ENCODE data around the gene SLFN14. TPM values are rescaled to one million over a fixed set of nuclear protein-coding genes. Genes with fewer than 3 reads are reported as not detected.

The SLFN14 gene
- 0.05 and 0.10 TPM in 2 replicates for total RNA-seq

- Mint-ChIP-seq H3K4me1 (ENCODE audit: low read depth) (peaks cover 4% of the 10 kb centered on the region), H3K27me3 (ENCODE audit: insufficient read depth) (peaks cover 14% of the 10 kb centered on the region), H3K9me3 (no peaks in the 10 kb centered on the region), H3K27ac (peak within 1 kb of the TSS; percentile 67), H3K36me3 (ENCODE audit: low read depth) (no peaks in the 10 kb centered on the region), H3K4me3 (no peak within 1 kb of the TSS)
- intact Hi-C loops (cut with micrococcal nuclease) = no loop called here
- no peak for DNase-seq (ENCODE audit: low spot score)
Observed at GRCh38 chr17:35560703-35561102, at the start of gene SLFN14. TSS of gene SLFN14 (minus strand) at chr17:35560819. CDS start at chr17:35558062, 2,757 bp downstream.

- intact Hi-C loops (cut with micrococcal nuclease) = no loop called here
- DNase-seq (ENCODE audit: low spot score) = no peak
- H3K4me3 Mint-ChIP-seq = no peak overlapping the region
- no peaks in the 10 kb centered on the region for H3K9me3 Mint-ChIP-seq
- peaks cover 7% of the 10 kb centered on the region for H3K4me1 Mint-ChIP-seq (ENCODE audit: low read depth)
- H3K27me3 Mint-ChIP-seq (ENCODE audit: insufficient read depth) = no peaks in the 10 kb centered on the region
- no peak overlapping the region for H3K27ac Mint-ChIP-seq
- H3K36me3 Mint-ChIP-seq (ENCODE audit: low read depth) = peaks cover 19% of the 10 kb centered on the region
Observed at GRCh38 chr17:35609831-35610230, 49.2 kb upstream of the SLFN14 start.

GRCh38 chr17:35607239-35607847, 46.7 kb upstream of the SLFN14 start:
- Mint-ChIP-seq H3K9me3 (no peaks in the 10 kb centered on the region), H3K4me3 (no peak overlapping the region), H3K27me3 (ENCODE audit: insufficient read depth) (no peaks in the 10 kb centered on the region), H3K4me1 (ENCODE audit: low read depth) (no peaks in the 10 kb centered on the region), H3K27ac (no peak overlapping the region), H3K36me3 (ENCODE audit: low read depth) (peaks cover 21% of the 10 kb centered on the region)
- no peak for DNase-seq (ENCODE audit: low spot score)
- intact Hi-C loops (cut with micrococcal nuclease) = no loop called here

- intact Hi-C loops (cut with micrococcal nuclease) = no loop called here
- Mint-ChIP-seq H3K36me3 (ENCODE audit: low read depth) (peaks cover 27% of the 10 kb centered on the region), H3K27me3 (ENCODE audit: insufficient read depth) (no peaks in the 10 kb centered on the region), H3K27ac (no peak overlapping the region), H3K4me3 (no peak overlapping the region), H3K9me3 (no peaks in the 10 kb centered on the region), H3K4me1 (ENCODE audit: low read depth) (no peaks in the 10 kb centered on the region)
- DNase-seq (ENCODE audit: low spot score) = no peak
Observed at GRCh38 chr17:35605678-35606077, 45.1 kb upstream of the SLFN14 start.

GRCh38 chr17:35603674-35604073, 43.1 kb upstream of the SLFN14 start:
- no peak for DNase-seq (ENCODE audit: low spot score)
- Mint-ChIP-seq H3K9me3 (no peaks in the 10 kb centered on the region), H3K4me1 (ENCODE audit: low read depth) (no peaks in the 10 kb centered on the region), H3K27ac (no peak overlapping the region), H3K27me3 (ENCODE audit: insufficient read depth) (no peaks in the 10 kb centered on the region), H3K36me3 (ENCODE audit: low read depth) (peaks cover 28% of the 10 kb centered on the region), H3K4me3 (no peak overlapping the region)
- intact Hi-C loops (cut with micrococcal nuclease) = no loop called here

- H3K27ac Mint-ChIP-seq = no peak overlapping the region
- peaks cover 9% of the 10 kb centered on the region for H3K4me1 Mint-ChIP-seq (ENCODE audit: low read depth)
- no peak overlapping the region for H3K4me3 Mint-ChIP-seq
- no peak for DNase-seq (ENCODE audit: low spot score)
- H3K9me3 Mint-ChIP-seq = no peaks in the 10 kb centered on the region
- peaks cover 52% of the 10 kb centered on the region for H3K36me3 Mint-ChIP-seq (ENCODE audit: low read depth)
- H3K27me3 Mint-ChIP-seq (ENCODE audit: insufficient read depth) = no peaks in the 10 kb centered on the region
- intact Hi-C loops (cut with micrococcal nuclease) = no loop called here
Observed at GRCh38 chr17:35597604-35598003, 37.0 kb upstream of the SLFN14 start.

- Mint-ChIP-seq H3K4me1 (ENCODE audit: low read depth) (peaks cover 9% of the 10 kb centered on the region), H3K27ac (no peak overlapping the region), H3K36me3 (ENCODE audit: low read depth) (peaks cover 50% of the 10 kb centered on the region), H3K4me3 (no peak overlapping the region), H3K9me3 (no peaks in the 10 kb centered on the region), H3K27me3 (ENCODE audit: insufficient read depth) (no peaks in the 10 kb centered on the region)
- intact Hi-C loops (cut with micrococcal nuclease) = no loop called here
- DNase-seq (ENCODE audit: low spot score) = no peak
Observed at GRCh38 chr17:35596530-35597233, 36.1 kb upstream of the SLFN14 start.

GRCh38 chr17:35596072-35596471, 35.5 kb upstream of the SLFN14 start:
- Mint-ChIP-seq H3K4me1 (ENCODE audit: low read depth) (peaks cover 9% of the 10 kb centered on the region), H3K27me3 (ENCODE audit: insufficient read depth) (no peaks in the 10 kb centered on the region), H3K9me3 (no peaks in the 10 kb centered on the region), H3K27ac (no peak overlapping the region), H3K4me3 (no peak overlapping the region), H3K36me3 (ENCODE audit: low read depth) (peaks cover 50% of the 10 kb centered on the region)
- no peak for DNase-seq (ENCODE audit: low spot score)
- intact Hi-C loops (cut with micrococcal nuclease) = no loop called here

GRCh38 chr17:35588196-35588920, 27.7 kb upstream of the SLFN14 start:
- Mint-ChIP-seq H3K36me3 (ENCODE audit: low read depth) (peaks cover 7% of the 10 kb centered on the region), H3K4me1 (ENCODE audit: low read depth) (peaks cover 41% of the 10 kb centered on the region), H3K27ac (peak overlapping the region; percentile 96), H3K4me3 (peak overlapping the region; percentile 94), H3K27me3 (ENCODE audit: insufficient read depth) (peaks cover 3% of the 10 kb centered on the region), H3K9me3 (no peaks in the 10 kb centered on the region)
- intact Hi-C loops (cut with micrococcal nuclease) = loop anchor here (5.0 kb wide), 3 partner anchors 101 to 416 kb away; partner anchors contain the start of gene TAF15
- DNase-seq (ENCODE audit: low spot score) = no peak

- Mint-ChIP-seq H3K4me1 (ENCODE audit: low read depth) (peaks cover 38% of the 10 kb centered on the region), H3K9me3 (no peaks in the 10 kb centered on the region), H3K27ac (peak within 1 kb of the TSS; percentile 96), H3K36me3 (ENCODE audit: low read depth) (peaks cover 3% of the 10 kb centered on the region), H3K27me3 (ENCODE audit: insufficient read depth) (peaks cover 3% of the 10 kb centered on the region), H3K4me3 (peak within 1 kb of the TSS; percentile 94)
- peak; percentile 96 for DNase-seq (ENCODE audit: low spot score)
- intact Hi-C loops (cut with micrococcal nuclease) = loop anchor here (1.0 to 5.0 kb wide), 9 partner anchors 9 to 415 kb away; partner anchors contain the start of genes PEX12, SLFN12L, SLFN13 and TAF15
Observed at GRCh38 chr17:35587074-35587961, 26.7 kb upstream of the SLFN14 start, which contains the start of gene AP2B1. TSS of gene AP2B1 (plus strand) at chr17:35587322. CDS start at chr17:35594031, 6,709 bp downstream.

GRCh38 chr17:35586569-35587073, 26.0 kb upstream of the SLFN14 start:
- peaks cover 3% of the 10 kb centered on the region for H3K36me3 Mint-ChIP-seq (ENCODE audit: low read depth)
- intact Hi-C loops (cut with micrococcal nuclease) = loop anchor here (1.0 to 5.0 kb wide), 9 partner anchors 8 to 414 kb away; partner anchors contain the start of genes PEX12, SLFN12L, SLFN13 and TAF15
- H3K9me3 Mint-ChIP-seq = no peaks in the 10 kb centered on the region
- H3K27me3 Mint-ChIP-seq (ENCODE audit: insufficient read depth) = peaks cover 5% of the 10 kb centered on the region
- H3K4me3 Mint-ChIP-seq = peak overlapping the region; percentile 94
- H3K27ac Mint-ChIP-seq = peak overlapping the region; percentile 96
- peaks cover 38% of the 10 kb centered on the region for H3K4me1 Mint-ChIP-seq (ENCODE audit: low read depth)
- DNase-seq (ENCODE audit: low spot score) = no peak

GRCh38 chr17:35584061-35584460, 23.4 kb upstream of the SLFN14 start:
- DNase-seq (ENCODE audit: low spot score) = no peak
- Mint-ChIP-seq H3K9me3 (no peaks in the 10 kb centered on the region), H3K4me1 (ENCODE audit: low read depth) (peaks cover 32% of the 10 kb centered on the region), H3K4me3 (no peak overlapping the region), H3K27me3 (ENCODE audit: insufficient read depth) (peaks cover 5% of the 10 kb centered on the region), H3K36me3 (ENCODE audit: low read depth) (peaks cover 3% of the 10 kb centered on the region), H3K27ac (no peak overlapping the region)
- intact Hi-C loops (cut with micrococcal nuclease) = no loop called here

Measured in activated T-helper 1 cell treated with anti-CD3 and anti-CD28 coated beads, Interleukin-12 subunit alpha, Interleukin-12 subunit beta, Interleukin-2, Interleukin-4 antibody, amounts not matched to agents 30 ng/mL and 10 ng/mL and 1 ng/mL, durations not matched to agents 14 hours and 24 hours and 36 hours (primary cell).